ENCODE results near the gene CORO1C. TPM values are rescaled to one million over a fixed set of nuclear protein-coding genes. Genes with fewer than 3 reads are reported as not detected.

The CORO1C gene
- total RNA-seq, 1 experiment from 2014 or later, result 138 TPM

GRCh38 chr12:108675792-108676191 lies 55.5 kb downstream of the CORO1C start:
- H3K4me2 ChIP-seq (ENCODE audit: low read length), result no peak overlapping the region
- intact Hi-C loops (cut with micrococcal nuclease), result no loop called here
- no peak for TF ChIP-seq SP1 (IDR thresholded peaks at IDR 0.05; ENCODE audit: low read depth)
- TF ChIP-seq ATF3 (IDR thresholded peaks at IDR 0.05), result no peak
- TF ChIP-seq ELF1 (IDR thresholded peaks at IDR 0.05; ENCODE audit: borderline replicate concordance, low read depth), result no peak
- TF ChIP-seq REST (IDR thresholded peaks at IDR 0.05; ENCODE audit: low read depth), result no peak
- TF ChIP-seq EGR1 (IDR thresholded peaks at IDR 0.05; ENCODE audit: low read depth), result no peak
- TF ChIP-seq FOSL1 (IDR thresholded peaks at IDR 0.05; ENCODE audit: low read depth), result no peak
- no peak for TF ChIP-seq TCF7L2 (IDR thresholded peaks at IDR 0.05; ENCODE audit: borderline replicate concordance, extremely low read depth, insufficient read depth, insufficient read length)
- TF ChIP-seq POLR2AphosphoS5 (IDR thresholded peaks at IDR 0.05; ENCODE audit: low read depth, low read length), result no peak
- no peak for TF ChIP-seq EZH2phosphoT487 (IDR thresholded peaks at IDR 0.05; ENCODE audit: borderline replicate concordance)
- TF ChIP-seq CEBPB (IDR thresholded peaks at IDR 0.05; ENCODE audit: low read depth), result no peak
- TF ChIP-seq EZH2 (IDR thresholded peaks at IDR 0.05), result no peak
- no peak for TF ChIP-seq YY1 (IDR thresholded peaks at IDR 0.05; ENCODE audit: extremely low read depth, insufficient replicate concordance, low read depth, low read length)
- no peak for TF ChIP-seq JUND (IDR thresholded peaks at IDR 0.05)
- no peaks in the 10 kb centered on the region for H4K20me1 ChIP-seq (ENCODE audit: insufficient read depth)
- no peak overlapping the region for H3K27ac ChIP-seq (ENCODE audit: low read depth, low read length)
- no peaks in the 10 kb centered on the region for H3K27me3 ChIP-seq (ENCODE audit: insufficient read depth, low read length)
- no peak overlapping the region for H3K9ac ChIP-seq (ENCODE audit: low read length)
- 0 out of 4 replicates have a peak, but pooled peaks cover 0 to 5% of the 10 kb centered on the region in 2 experiments for H3K36me3 ChIP-seq (ENCODE audit: control insufficient read depth in 1 of 2, insufficient read depth in 2 of 2, low read length in 2 of 2)
- H2AFZ ChIP-seq (ENCODE audit: low read depth, low read length, poor library complexity, severe bottlenecking), result no peak overlapping the region
- POLR2A ChIA-PET, result no interaction called here
- no peaks in the 10 kb centered on the region for H3K9me2 ChIP-seq (ENCODE audit: insufficient read depth)
- H3K9me3 ChIP-seq (ENCODE audit: control insufficient read depth in 1 of 2, insufficient read depth in 1 of 2, low read depth in 1 of 2, low read length in 2 of 2), result no peaks in the 10 kb centered on the region
- BruUV-seq (replicated peaks), result no TSS peak
- H3K4me1 ChIP-seq (ENCODE audit: control insufficient read depth in 1 of 2, insufficient read depth in 2 of 2, low read length in 2 of 2), result no peaks in the 10 kb centered on the region
- no peak overlapping the region for H3K4me3 ChIP-seq (replicated peaks in 1 of 2; ENCODE audit: low read depth in 1 of 2, low read length in 2 of 2)
- ATAC-seq (no peak), DNase-seq (ENCODE audit: low read depth, low spot score) (no peak)
- peaks cover 14% of the 10 kb centered on the region for H3K79me2 ChIP-seq (ENCODE audit: insufficient read depth, low read length)
- CTCF ChIA-PET, result interaction anchor here (1.4 kb wide), 1 partner anchor 11 kb away, joined by 3 read pairs; no protein-coding TSS in a partner anchor
- RAD21 ChIA-PET (ENCODE audit: low non-redundant PET in 1 of 2, low total read pairs in 2 of 2, uncharacterized antibody in 2 of 2, unreplicated experiment in 2 of 2), result interaction anchor here in 1 of 2 experiments (0.6 kb wide), 1 partner anchor 174 kb away, joined by 8 read pairs; no protein-coding TSS in a partner anchor

Data from HCT116 (cell line).